Upper lobe of left lung (tissue), 6 donors: ENCODE results near the gene GBF1. TPM values are rescaled to one million over a fixed set of nuclear protein-coding genes. Genes with fewer than 3 reads are reported as not detected.

Experiments used
- ATAC-seq, 2 donors: fragments of 200-7000 bp; cut with Tn5 transposase; one replicate each; pipeline ENCODE4 v1.9.1; 2022; ENCODE audit warnings: mild to moderate bottlenecking in 2 of 2, moderate library complexity in 2 of 2; ENCODE audit not compliant: low FRiP score in 2 of 2
- DNase-seq, 2 donors: peaks; one replicate each; pipeline ENCODE4 v3.0.0-alpha.2; 2019 to 2020
- H3K27ac ChIP-seq, 4 donors: fragments of 200-600 bp; sonication (generic); one replicate each; pipeline ENCODE4 v1.5.1; 2016 to 2019
- H3K27me3 ChIP-seq, 4 donors: fragments of 200-600 bp; sonication (generic); one replicate each; pipeline ENCODE4 v1.5.1; 2017 to 2019
- H3K36me3 ChIP-seq, 4 donors: fragments of 200-600 bp; sonication (generic); one replicate each; pipeline ENCODE4 v1.5.1; 2016 to 2019
- H3K4me1 ChIP-seq, 4 donors: fragments of 200-600 bp; sonication (generic); one replicate each; pipeline ENCODE4 v1.5.1; 2018 to 2019
- H3K4me3 ChIP-seq, 4 donors: fragments of 200-600 bp; sonication (generic); one replicate each; pipeline ENCODE4 v1.5.1; 2017 to 2019; ENCODE audit warnings: mild to moderate bottlenecking in 2 of 4, moderate library complexity in 1 of 4
- H3K9me3 ChIP-seq, 4 donors: fragments of 200-600 bp; sonication (generic); one replicate each; pipeline ENCODE4 v1.5.1; 2018 to 2019
- CTCF ChIP-seq, 6 experiments: fragments of 450-650 bp in 4 of 6; fragments of 200-600 bp in 2 of 6; sonication (generic) in 2 of 6; IDR thresholded peaks; one replicate each; pipeline ENCODE4 v1.5.1; 2016 to 2019; ENCODE audit warnings: antibody characterized with exemption in 6 of 6
- EP300 ChIP-seq, 4 donors: sonication (generic); formaldehyde crosslinking; IDR thresholded peaks; one replicate each; pipeline ENCODE4 v1.5.1; 2017; ENCODE audit warnings: antibody characterized with exemption in 4 of 4, control low read depth in 2 of 4
- POLR2A ChIP-seq, 4 donors: fragments of 450-650 bp; IDR thresholded peaks; one replicate each; pipeline ENCODE4 v1.5.1; 2016 to 2017; ENCODE audit warnings: antibody characterized with exemption in 4 of 4, mild to moderate bottlenecking in 2 of 4
- POLR2AphosphoS5 ChIP-seq, 2 donors: sonication (generic); formaldehyde crosslinking; IDR thresholded peaks; one replicate each; pipeline ENCODE4 v1.5.1; 2017; ENCODE audit warnings: antibody characterized with exemption in 2 of 2
- WGBS, 2 donors: methylation state at CpG; one replicate each; pipeline ENCODE4 v1.1.5; 2017 to 2018; 5-methylcytosine and 5-hydroxymethylcytosine counted together
- total RNA-seq, 6 donors: library from RNA; depleted of rRNA in 4 of 6; stranded (reverse); fragments of >200 nt in 4 of 6; gene quantifications; one replicate each; pipeline versions ENCODE4 v1.1.0 to v1.2.1, GENCODE V29; 2016 to 2021
- donor health status: DM: no; HTN: no; CAD: no; lungs with moderate emphysema.
- donor health status: DM: no; HTN: yes; CAD: no; lungs with severe emphysema.

Gene GBF1
- total RNA-seq, 6 donors from 2014 or later, result 36.7 to 59.7 (median 44.4) TPM

- ATAC-seq, result no peak
- no peaks in the 10 kb centered on the region for H3K27me3 ChIP-seq
- peak overlapping the region in 1 of 4 donors; percentile 72 for H3K4me3 ChIP-seq
- H3K9me3 ChIP-seq, result no peaks in the 10 kb centered on the region
- DNase-seq, result peak in 1 of 2 donors; percentile 73
- peak overlapping the region in 2 of 4 donors; percentile 74 to 90 for H3K27ac ChIP-seq
- no peak for TF ChIP-seq POLR2AphosphoS5 (IDR thresholded peaks at IDR 0.05)
- no peak for TF ChIP-seq CTCF (IDR thresholded peaks at IDR 0.05)
- no peak for TF ChIP-seq POLR2A (IDR thresholded peaks at IDR 0.05)
- TF ChIP-seq EP300 (IDR thresholded peaks at IDR 0.05), result no peak
- peaks cover 10 to 59% (median 47%) of the 10 kb centered on the region in 4 donors for H3K36me3 ChIP-seq
- WGBS, 2 donors, result 93% methylated on average over 17 of the region's 17 CpGs; no CpG with 5 or more reads in 1 of the 2 donors
- peaks cover 35 to 50% (median 39%) of the 10 kb centered on the region in 4 donors for H3K4me1 ChIP-seq
Measured at GRCh38 chr10:102400076-102400475, 154.7 kb downstream of the GBF1 start.

- H3K36me3 ChIP-seq, result peaks cover 10 to 59% (median 47%) of the 10 kb centered on the region in 4 donors
- DNase-seq, result no peak
- no peak for ATAC-seq
- TF ChIP-seq CTCF (IDR thresholded peaks at IDR 0.05) (no peak), POLR2AphosphoS5 (IDR thresholded peaks at IDR 0.05) (no peak), EP300 (IDR thresholded peaks at IDR 0.05) (no peak), POLR2A (IDR thresholded peaks at IDR 0.05) (no peak)
- H3K27ac ChIP-seq, result no peak overlapping the region
- H3K4me1 ChIP-seq, result peaks cover 35 to 47% (median 39%) of the 10 kb centered on the region in 4 donors
- no peaks in the 10 kb centered on the region for H3K27me3 ChIP-seq
- 90 to 93% methylated on average over 16 to 22 of the region's 22 CpGs for WGBS, 2 donors
- no peak overlapping the region for H3K4me3 ChIP-seq
- no peaks in the 10 kb centered on the region for H3K9me3 ChIP-seq
Measured at GRCh38 chr10:102400598-102401341, 155.4 kb downstream of the GBF1 start.

DNA sequence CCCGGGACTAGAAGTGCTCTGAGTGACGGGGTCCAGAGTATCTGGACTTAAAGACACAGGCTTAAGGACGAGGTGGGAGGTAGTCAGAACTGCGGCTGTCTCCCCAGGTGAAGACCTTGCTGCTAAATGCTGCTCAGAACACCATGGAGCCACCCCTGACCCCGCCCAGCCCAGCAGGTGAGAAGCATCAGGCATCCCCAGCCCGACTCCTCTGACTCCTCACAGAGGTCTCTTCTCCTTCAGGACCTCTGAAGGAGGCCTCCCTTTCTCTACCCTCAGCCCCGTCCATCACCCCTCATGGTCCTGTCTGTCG is 156.0 kb downstream of the GBF1 start:
- DNase-seq, result no peak
- H3K4me1 ChIP-seq, result peaks cover 31 to 42% (median 34%) of the 10 kb centered on the region in 4 donors
- H3K9me3 ChIP-seq, result no peaks in the 10 kb centered on the region
- H3K27me3 ChIP-seq, result no peaks in the 10 kb centered on the region
- H3K4me3 ChIP-seq, result no peak overlapping the region
- no peak for ATAC-seq
- WGBS, 2 donors, result 89 to 92% methylated on average over 8 of the region's 8 CpGs
- TF ChIP-seq EP300 (IDR thresholded peaks at IDR 0.05) (no peak), CTCF (IDR thresholded peaks at IDR 0.05) (no peak), POLR2A (IDR thresholded peaks at IDR 0.05) (no peak), POLR2AphosphoS5 (IDR thresholded peaks at IDR 0.05) (no peak)
- H3K27ac ChIP-seq, result no peak overlapping the region
- peaks cover 10 to 59% (median 47%) of the 10 kb centered on the region in 4 donors for H3K36me3 ChIP-seq

DNA sequence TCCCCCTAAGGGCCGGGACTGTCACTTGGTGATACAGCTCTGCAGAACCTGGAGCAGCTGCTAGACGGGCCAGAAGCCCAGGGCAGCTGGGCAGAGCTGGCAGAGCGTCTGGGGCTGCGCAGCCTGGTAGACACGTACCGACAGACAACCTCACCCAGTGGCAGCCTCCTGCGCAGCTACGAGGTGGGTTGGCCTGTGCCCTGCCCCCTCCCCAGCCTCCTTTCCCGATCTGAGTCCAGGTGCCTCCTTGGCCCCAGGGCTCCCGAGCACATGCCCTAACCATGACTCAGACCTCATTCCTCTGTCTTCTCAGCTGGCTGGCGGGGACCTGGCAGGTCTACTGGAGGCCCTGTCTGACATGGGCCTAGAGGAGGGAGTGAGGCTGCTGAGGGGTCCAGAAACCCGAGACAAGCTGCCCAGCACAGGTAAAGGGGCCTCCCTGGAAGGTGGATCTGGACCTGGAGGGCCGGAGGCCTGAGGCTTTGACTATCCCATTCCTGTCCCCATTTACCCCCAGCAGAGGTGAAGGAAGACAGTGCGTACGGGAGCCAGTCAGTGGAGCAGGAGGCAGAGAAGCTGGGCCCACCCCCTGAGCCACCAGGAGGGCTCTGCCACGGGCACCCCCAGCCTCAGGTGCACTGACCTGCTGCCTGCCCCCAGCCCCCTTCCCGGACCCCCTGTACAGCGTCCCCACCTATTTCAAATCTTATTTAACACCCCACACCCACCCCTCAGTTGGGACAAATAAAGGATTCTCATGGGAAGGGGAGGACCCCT is 156.6 kb downstream of the GBF1 start:
- ATAC-seq (no peak), DNase-seq (no peak)
- peaks cover 10 to 58% (median 45%) of the 10 kb centered on the region in 4 donors for H3K36me3 ChIP-seq
- no peak overlapping the region for H3K4me3 ChIP-seq
- H3K27me3 ChIP-seq, result no peaks in the 10 kb centered on the region
- no peaks in the 10 kb centered on the region for H3K9me3 ChIP-seq
- H3K27ac ChIP-seq, result no peak overlapping the region
- TF ChIP-seq POLR2AphosphoS5 (IDR thresholded peaks at IDR 0.05) (no peak), CTCF (IDR thresholded peaks at IDR 0.05) (no peak), EP300 (IDR thresholded peaks at IDR 0.05) (no peak), POLR2A (IDR thresholded peaks at IDR 0.05) (no peak)
- peaks cover 25 to 36% (median 28%) of the 10 kb centered on the region in 4 donors for H3K4me1 ChIP-seq
- 93 to 95% methylated on average over 11 to 18 of the region's 18 CpGs for WGBS, 2 donors
